ENCODE measurements around the gene ZNFX1. TPM values are rescaled to one million over a fixed set of nuclear protein-coding genes. Genes with fewer than 3 reads are reported as not detected.

Gene ZNFX1
- polyA plus RNA-seq, 1 of the 3 experiments (the other 2 are of a cell fraction): 3.9 TPM

- Histone ChIP-seq H3K9ac (no peak overlapping the region), H4K20me1 (ENCODE audit: insufficient read depth) (peaks cover 72% of the 10 kb centered on the region)
These were observed 2.7 kb upstream of the ZNFX1 start for GRCh38 chr20:49280463-49281058.

More at GRCh38 chr20:49280463-49281058, 2.7 kb upstream of the ZNFX1 start:
- no peak for DNase-seq
- TF ChIP-seq POLR2AphosphoS5 (IDR thresholded peaks at IDR 0.05; ENCODE audit: low read depth, low read length) (no peak; the same call in 1 of the 2 replicates), TEAD4 (IDR thresholded peaks at IDR 0.05; ENCODE audit: borderline replicate concordance, insufficient read depth) (no peak), IRF3 (IDR thresholded peaks at IDR 0.05; ENCODE audit: low read depth, low read length) (no peak), REST (IDR thresholded peaks at IDR 0.05; ENCODE audit: low read depth, low read length) (no peak), NRF1 (IDR thresholded peaks at IDR 0.05; ENCODE audit: low read depth, low read length) (no peak), FOXJ3 (CRISPR knock-in tag; IDR thresholded peaks at IDR 0.05) (no peak), CHD2 (IDR thresholded peaks at IDR 0.05; ENCODE audit: low read length, partially characterized antibody) (no peak), YY1 (IDR thresholded peaks at IDR 0.05; ENCODE audit: low read depth) (no peak), ELF1 (IDR thresholded peaks at IDR 0.05) (no peak), NFIC (IDR thresholded peaks at IDR 0.05; ENCODE audit: borderline replicate concordance) (no peak), EZH2phosphoT487 (IDR thresholded peaks at IDR 0.05; ENCODE audit: borderline replicate concordance, low read depth) (no peak), RAD21 (IDR thresholded peaks at IDR 0.05; ENCODE audit: low read length) (no peak), MXI1 (IDR thresholded peaks at IDR 0.05; ENCODE audit: low read depth, low read length) (no peak), EP300 (IDR thresholded peaks at IDR 0.05; ENCODE audit: borderline replicate concordance in 1 of 2, low read depth in 1 of 2, low read length in 1 of 2) (no peak), RCOR1 (IDR thresholded peaks at IDR 0.05; ENCODE audit: low read length) (no peak), GATA2 (CRISPR knock-in tag; IDR thresholded peaks at IDR 0.05) (no peak), TAF1 (IDR thresholded peaks at IDR 0.05; ENCODE audit: borderline replicate concordance, low read depth, low read length) (no peak)
- TF ChIP-seq, protein P1, sequence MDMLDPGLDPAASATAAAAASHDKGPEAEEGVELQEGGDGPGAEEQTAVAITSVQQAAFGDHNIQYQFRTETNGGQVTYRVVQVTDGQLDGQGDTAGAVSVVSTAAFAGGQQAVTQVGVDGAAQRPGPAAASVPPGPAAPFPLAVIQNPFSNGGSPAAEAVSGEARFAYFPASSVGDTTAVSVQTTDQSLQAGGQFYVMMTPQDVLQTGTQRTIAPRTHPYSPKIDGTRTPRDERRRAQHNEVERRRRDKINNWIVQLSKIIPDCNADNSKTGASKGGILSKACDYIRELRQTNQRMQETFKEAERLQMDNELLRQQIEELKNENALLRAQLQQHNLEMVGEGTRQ (IDR thresholded peaks at IDR 0.05; ENCODE audit: borderline replicate concordance, low read depth, low read length): no peak
- Histone ChIP-seq H3K36me3 (replicated peaks in 1 of 2; ENCODE audit: control insufficient read depth in 1 of 2, insufficient read depth in 2 of 2, low read length in 1 of 2) (peaks cover 63 to 73% of the 10 kb centered on the region in 2 experiments), H3K27ac (ENCODE audit: low read depth in 2 of 2, low read length in 1 of 2) (peak overlapping the region; percentile 39 to 95; a peak in 2 of 4 replicates), H3K9me2 (no peaks in the 10 kb centered on the region), H2AFZ (ENCODE audit: low read depth) (no peak overlapping the region), H3K79me2 (ENCODE audit: insufficient read depth) (peaks cover 94% of the 10 kb centered on the region), H3K9me3 (peaks cover 11% of the 10 kb centered on the region; the same call in 1 of the 2 replicates), H3K4me1 (ENCODE audit: control insufficient read depth in 1 of 2, insufficient read depth in 2 of 2, low read depth in 1 of 2, low read length in 1 of 2) (peaks cover 18 to 20% of the 10 kb centered on the region in 2 experiments), H3K27me3 (ENCODE audit: insufficient read depth) (no peaks in the 10 kb centered on the region), H3F3A (replicated peaks; ENCODE audit: insufficient read depth) (peaks cover 84% of the 10 kb centered on the region), H3K4me3 (ENCODE audit: low read depth in 2 of 2, low read length in 1 of 2) (peak overlapping the region; percentile 65 to 90), H3K4me2 (peak overlapping the region; percentile 89)
- ChIA-PET POLR2A (interaction anchor here (0.5 to 1.8 kb wide), 2 partner anchors 9 to 323 kb away, joined by 3 to 4 read pairs; no protein-coding TSS in a partner anchor), CTCF (interaction anchor here (0.7 to 1.1 kb wide), 2 partner anchors 34 to 46 kb away, joined by 3 to 4 read pairs; no protein-coding TSS in a partner anchor)
- whole genome bisulfite sequencing (ENCODE audit: low lambda C conversion rate): 59% methylated on average over 6 of the region's 6 CpGs
